ENCODE data around the gene SGSM2.
"Not testable (repeated sequence)": the region's sequence is repeated elsewhere in the genome, so short reads cannot be mapped to it uniquely, and the experiment has no call there.

The SGSM2 gene, protein sequence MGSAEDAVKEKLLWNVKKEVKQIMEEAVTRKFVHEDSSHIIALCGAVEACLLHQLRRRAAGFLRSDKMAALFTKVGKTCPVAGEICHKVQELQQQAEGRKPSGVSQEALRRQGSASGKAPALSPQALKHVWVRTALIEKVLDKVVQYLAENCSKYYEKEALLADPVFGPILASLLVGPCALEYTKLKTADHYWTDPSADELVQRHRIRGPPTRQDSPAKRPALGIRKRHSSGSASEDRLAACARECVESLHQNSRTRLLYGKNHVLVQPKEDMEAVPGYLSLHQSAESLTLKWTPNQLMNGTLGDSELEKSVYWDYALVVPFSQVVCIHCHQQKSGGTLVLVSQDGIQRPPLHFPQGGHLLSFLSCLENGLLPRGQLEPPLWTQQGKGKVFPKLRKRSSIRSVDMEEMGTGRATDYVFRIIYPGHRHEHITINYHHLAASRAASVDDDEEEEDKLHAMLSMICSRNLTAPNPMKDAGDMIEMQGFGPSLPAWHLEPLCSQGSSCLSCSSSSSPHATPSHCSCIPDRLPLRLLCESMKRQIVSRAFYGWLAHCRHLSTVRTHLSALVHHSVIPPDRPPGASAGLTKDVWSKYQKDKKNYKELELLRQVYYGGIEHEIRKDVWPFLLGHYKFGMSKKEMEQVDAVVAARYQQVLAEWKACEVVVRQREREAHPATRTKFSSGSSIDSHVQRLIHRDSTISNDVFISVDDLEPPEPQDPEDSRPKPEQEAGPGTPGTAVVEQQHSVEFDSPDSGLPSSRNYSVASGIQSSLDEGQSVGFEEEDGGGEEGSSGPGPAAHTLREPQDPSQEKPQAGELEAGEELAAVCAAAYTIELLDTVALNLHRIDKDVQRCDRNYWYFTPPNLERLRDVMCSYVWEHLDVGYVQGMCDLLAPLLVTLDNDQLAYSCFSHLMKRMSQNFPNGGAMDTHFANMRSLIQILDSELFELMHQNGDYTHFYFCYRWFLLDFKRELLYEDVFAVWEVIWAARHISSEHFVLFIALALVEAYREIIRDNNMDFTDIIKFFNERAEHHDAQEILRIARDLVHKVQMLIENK

GRCh38 chr17:2336852-2337543 is at the start of gene SGSM2:
SGSM2 (plus strand) TSS chr17:2337501; CDS start chr17:2337689, 188 bp downstream.
- DNase-seq, result peak; percentile 76

GRCh38 chr17:2289878-2290478 is 47.3 kb upstream of the SGSM2 start:
- DNase-seq, result no peak

DNA sequence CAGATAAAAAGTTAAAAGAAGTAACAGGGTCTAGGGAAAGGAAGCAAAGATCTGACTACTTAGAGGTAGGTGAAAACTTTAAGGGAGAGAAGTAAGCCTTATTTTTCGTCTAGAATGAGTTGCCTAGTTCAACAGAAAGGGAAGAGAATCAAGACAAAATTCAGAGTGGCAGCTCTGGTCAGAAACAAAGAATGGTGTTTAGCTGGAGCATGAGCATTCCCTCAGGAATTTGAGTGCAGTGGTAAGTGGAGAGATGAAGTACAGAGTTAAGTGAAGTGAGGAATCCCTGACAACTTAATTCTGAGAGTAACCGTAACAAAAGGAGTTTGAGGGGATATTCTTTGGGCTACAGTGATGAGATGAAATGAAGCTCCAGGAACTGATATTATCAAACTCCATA is 45.2 kb upstream of the SGSM2 start:
- no peak for DNase-seq

GRCh38 chr17:2295575-2295974 is 41.7 kb upstream of the SGSM2 start:
- no peak for DNase-seq

GRCh38 chr17:2297023-2297422 is 40.3 kb upstream of the SGSM2 start:
- DNase-seq, result no peak

DNA sequence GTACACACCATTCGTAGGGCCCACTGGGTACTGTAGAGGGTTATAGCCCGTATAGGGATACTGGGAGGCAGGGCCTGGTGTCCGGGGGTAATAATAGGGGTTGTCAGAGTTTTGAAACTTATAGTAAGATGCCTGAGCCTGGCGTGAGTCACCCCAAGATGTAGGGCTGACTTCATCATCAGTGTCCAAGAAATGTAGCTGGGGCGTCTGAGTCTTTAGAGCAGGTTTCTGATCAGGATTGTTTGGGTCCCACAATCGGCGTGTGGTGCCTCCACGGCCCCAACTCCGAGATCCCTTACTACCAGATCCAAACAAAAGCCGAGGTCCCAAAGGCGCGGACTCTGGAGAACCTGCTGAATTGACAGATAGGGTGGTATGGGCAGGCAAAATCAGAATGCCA is 38.2 kb upstream of the SGSM2 start:
- DNase-seq, result no peak

- no peak for DNase-seq
Observed at GRCh38 chr17:2299756-2300155, 37.5 kb upstream of the SGSM2 start.

- DNase-seq, result no peak
Observed at GRCh38 chr17:2302778-2303203, 34.5 kb upstream of the SGSM2 start.

DNA sequence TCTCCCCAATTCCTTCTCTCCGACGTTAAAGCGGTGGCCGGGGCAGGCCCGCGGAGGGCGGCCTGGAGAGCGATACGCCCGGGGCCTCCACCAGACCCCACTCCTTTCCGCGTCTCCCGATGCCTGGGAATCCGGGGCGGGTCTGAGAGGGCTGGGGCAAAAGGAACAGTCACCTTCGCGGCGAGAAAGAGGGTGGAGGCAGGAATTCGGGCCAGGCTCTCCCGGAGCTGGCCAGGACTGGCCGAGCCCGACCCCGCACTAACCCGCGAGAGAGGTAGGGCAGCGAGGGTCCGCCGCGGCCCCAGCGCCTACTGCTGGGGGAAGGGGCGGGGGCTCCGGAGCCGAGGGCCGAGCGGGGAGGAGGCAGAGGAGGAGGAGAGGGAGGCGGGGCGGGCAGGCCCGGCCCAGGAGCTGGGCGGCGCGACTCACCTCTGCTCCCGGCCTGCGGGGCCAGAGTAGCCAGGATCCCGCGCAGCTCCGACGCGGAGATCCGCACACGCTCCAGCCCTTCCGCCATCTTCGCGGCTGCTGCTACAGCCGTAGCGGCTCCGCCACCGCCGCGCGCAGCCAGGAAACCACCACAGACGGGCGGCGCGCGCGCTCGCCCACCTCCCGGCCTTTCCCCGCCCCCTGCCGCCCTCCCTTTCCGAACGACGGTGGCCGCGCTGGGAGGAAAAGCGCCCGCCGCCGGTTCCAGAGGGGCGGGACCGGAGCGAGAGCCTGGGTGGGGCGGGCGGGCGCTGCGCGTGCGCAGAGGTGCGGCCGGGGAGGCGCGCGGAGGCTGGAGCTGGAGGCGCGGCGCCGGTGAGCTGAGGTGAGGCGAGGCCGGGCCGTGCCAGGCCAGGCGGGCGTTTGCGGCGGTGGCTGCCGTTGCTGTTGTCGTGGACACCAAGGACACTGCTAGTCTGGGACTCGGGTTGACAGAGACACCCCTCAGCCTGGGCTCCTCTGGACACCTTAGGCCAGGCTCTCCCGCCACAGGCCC is 33.8 kb upstream of the SGSM2 start, which contains the start of the genes SMG6 and SRR:
SMG6 (minus strand) TSS at position 582 of the 985 bp plus-strand sequence; CDS start at position 517, 65 bp downstream.
SRR (plus strand) TSS at position 747 of the 985 bp plus-strand sequence. CDS start 11,611 bp downstream, outside the sequence.
- DNase-seq, result peak; percentile 93

- no peak for DNase-seq
Observed at GRCh38 chr17:2304931-2305330, 32.4 kb upstream of the SGSM2 start.

DNA sequence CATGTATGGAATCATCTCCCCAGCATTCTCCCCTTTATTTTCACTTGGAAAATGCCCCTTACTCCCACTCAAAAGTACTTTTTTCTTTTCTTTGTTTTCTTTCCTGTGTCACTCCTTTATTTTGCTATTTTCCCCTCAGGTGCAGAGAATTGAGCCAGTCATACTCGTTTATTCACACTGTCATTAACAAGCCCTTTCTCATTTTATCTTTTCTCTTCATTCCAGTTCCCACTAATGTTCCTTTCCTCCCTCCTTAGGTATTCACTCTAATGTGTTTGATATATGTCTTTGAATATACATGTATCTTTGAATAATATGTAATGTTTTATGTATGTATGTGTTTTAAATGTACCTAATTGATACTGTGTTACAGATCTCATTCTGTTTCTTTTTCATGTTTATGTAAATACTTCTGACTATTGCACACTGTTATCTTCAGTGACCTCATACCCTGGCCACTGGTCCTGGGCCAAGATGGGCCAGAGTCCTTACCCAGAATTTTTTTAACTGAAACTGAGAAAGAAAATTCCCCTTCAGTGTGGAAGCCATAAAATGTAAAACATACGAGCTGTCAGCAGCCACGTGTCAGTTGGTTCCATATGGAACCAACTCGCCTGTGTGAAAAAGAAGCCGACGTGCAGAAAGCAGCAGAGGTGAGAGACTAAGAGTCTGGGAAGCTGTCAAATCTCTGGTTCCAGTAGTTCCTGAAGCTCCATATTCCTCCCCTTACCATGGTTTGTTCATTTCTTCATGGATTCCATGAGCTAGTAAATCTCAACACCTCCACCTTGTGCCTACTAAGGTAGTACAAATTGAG is 27.8 kb upstream of the SGSM2 start:
- DNase-seq, result no peak

DNA sequence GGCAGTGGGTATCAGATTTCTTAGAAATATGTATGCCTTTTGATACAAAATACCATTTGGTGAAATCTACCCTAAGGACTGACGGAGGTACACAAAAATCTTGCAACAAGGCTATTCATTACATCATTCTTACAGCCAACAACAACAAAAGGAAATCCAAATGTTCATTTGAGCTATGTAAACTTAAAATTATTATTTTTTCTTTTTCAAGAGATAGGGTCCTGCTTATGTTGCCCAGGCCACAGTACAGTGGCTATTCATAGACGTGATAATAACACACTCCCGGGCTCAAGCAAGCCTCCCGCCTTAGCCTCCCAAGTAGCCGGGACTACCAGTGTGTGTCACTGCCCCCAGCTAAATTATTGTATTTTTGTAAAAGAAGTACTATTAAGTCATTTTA is 24.6 kb upstream of the SGSM2 start:
- DNase-seq, result no peak

GRCh38 chr17:2316916-2317205 is 20.4 kb upstream of the SGSM2 start:
- DNase-seq, result not testable (repeated sequence)

DNA sequence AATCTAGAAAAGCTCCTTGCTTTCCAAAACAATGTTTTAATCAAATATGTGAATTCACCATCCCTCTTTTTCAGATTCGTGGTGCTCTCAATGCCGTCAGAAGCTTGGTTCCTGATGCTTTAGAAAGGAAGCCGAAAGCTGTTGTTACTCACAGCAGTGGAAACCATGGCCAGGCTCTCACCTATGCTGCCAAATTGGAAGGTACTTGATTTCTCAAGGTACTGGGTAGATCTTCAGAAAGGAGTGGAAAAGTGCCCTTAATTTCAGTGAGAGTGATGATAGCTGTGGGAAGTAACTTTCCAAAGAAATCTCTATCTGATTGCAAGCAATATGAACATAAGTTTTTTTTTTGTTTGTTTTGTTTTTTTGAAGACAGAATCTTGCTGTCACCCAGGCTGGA is 19.5 kb upstream of the SGSM2 start:
- no peak for DNase-seq

DNA sequence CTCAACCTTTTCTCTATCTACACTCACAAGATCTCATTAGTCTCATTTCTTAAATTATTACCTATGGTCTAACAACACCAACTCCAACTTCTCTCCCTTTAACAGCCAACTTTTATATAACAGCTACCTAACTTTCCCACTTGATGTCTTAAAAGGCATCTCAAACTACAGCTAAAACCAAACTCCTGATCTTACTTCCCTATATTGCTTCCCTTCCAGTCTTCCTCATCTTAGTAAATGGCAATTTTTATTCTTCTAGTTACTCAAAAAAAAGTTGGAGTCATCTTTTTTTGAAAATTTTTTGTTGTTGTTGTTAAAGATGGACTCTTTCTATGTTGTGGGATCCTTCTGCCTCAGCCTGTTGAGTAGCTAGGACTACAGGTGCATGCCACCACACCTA is 18.2 kb upstream of the SGSM2 start:
- no peak for DNase-seq

- DNase-seq, result no peak
Observed at GRCh38 chr17:2321399-2321798, 15.9 kb upstream of the SGSM2 start.

GRCh38 chr17:2323629-2324314 is 13.5 kb upstream of the SGSM2 start:
- no peak for DNase-seq

GRCh38 chr17:2331303-2331702 is 6.0 kb upstream of the SGSM2 start:
- no peak for DNase-seq

DNA sequence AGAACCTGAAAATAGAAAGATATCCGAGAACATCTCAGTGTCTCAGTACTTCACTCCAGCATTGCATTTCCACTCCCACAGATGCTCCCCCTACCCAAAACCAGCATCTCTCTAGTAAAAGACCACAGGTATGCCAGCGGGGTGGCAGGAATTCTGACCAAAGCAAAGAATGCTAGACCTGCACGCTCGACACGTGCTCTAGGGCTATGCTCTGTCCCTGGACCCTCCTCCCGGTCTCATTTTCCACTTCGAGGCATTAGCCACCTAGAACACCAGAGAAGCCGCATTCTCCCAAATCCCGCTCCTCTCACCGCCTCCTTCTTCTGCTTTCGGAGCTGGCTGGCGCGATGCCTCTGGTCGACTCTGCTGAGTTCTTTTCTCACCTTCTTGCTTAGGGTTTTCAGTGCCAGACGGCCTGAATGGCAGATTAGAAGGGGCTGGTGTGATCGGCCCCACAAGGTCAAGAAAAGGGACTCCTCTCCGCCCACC is 1.5 kb upstream of the SGSM2 start:
- DNase-seq, result no peak

All from CD4-positive, alpha-beta T cell treated with Interferon gamma for 1 hour (primary cell).